Upper lobe of right lung (tissue), 1 donor: ENCODE data around the gene OPCML. TPM values are rescaled to one million over a fixed set of nuclear protein-coding genes. Genes with fewer than 3 reads are reported as not detected.

ENCODE experiments used
- ATAC-seq: fragments of 200-7000 bp; cut with Tn5 transposase; one replicate; pipeline ENCODE4 v1.9.1; 2020; ENCODE audit warnings: mild to moderate bottlenecking, moderate library complexity
- DNase-seq: peaks from one replicate; pipeline ENCODE4 v3.0.0-alpha.2; 2020
- H3K27ac ChIP-seq: fragments of 200-600 bp; one replicate; pipeline ENCODE4 v1.8.0; 2022
- H3K27me3 ChIP-seq: fragments of 200-600 bp; one replicate; pipeline ENCODE4 v1.8.0; 2022; ENCODE audit warnings: mild to moderate bottlenecking
- H3K36me3 ChIP-seq: fragments of 200-600 bp; one replicate; pipeline ENCODE4 v1.8.0; 2022
- H3K4me1 ChIP-seq: fragments of 200-600 bp; one replicate; pipeline ENCODE4 v1.8.0; 2022
- H3K4me3 ChIP-seq: fragments of 200-600 bp; one replicate; pipeline ENCODE4 v1.8.0; 2022; ENCODE audit warnings: mild to moderate bottlenecking
- H3K9me3 ChIP-seq: fragments of 200-600 bp; one replicate; pipeline ENCODE4 v1.8.0; 2022
- intact Hi-C: fragments of 100-400 bp; cut with DNase I; formaldehyde crosslinking; loops from one replicate; pipeline ENCODE4 v1.11.0; 2022
- total RNA-seq: library from RNA; stranded (reverse); fragmentation: NEBNext Ultra II Directional; extraction: Animal tissue kit (Norgen Biotek cat#: 25700); gene quantifications from one replicate; pipeline ENCODE4 v1.2.1, GENCODE V29; 2021
- TF ChIP-seq, protein P1 (sequence below): fragments of 200-600 bp; IDR thresholded peaks from one replicate; pipeline ENCODE4 v1.8.0; 2022; ENCODE audit warnings: antibody characterized with exemption
- donor health status: DM: no; HTN: yes; CAD: no; lungs with severe emphysema.

The OPCML gene
- total RNA-seq, 1 donor from 2014 or later: not detected

DNA sequence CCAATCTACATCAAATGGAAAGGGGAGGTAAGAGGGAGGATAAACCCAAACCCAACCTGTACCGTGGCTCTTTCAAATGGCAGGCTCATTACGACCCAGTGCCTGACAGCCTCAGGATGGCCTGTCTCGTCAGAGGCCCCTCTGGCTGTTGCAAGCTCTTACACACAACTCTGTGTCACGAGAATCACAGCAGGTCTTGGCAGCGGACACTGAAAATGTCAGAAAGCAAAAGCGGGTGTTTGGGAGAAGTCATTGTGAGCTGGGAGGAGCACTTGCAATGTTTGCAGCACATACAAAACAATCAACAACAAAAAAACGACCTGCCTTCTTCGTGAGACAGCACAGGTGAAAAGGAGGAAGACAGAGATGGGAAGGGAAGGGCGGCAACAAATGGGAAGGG lies 248.1 kb downstream of the OPCML start:
- no peaks in the 10 kb centered on the region for H3K4me1 ChIP-seq
- intact Hi-C loops: no loop called here
- no peak overlapping the region for H3K4me3 ChIP-seq
- H3K36me3 ChIP-seq: no peaks in the 10 kb centered on the region
- H3K9me3 ChIP-seq: no peaks in the 10 kb centered on the region
- no peak overlapping the region for H3K27ac ChIP-seq
- TF ChIP-seq, protein P1, sequence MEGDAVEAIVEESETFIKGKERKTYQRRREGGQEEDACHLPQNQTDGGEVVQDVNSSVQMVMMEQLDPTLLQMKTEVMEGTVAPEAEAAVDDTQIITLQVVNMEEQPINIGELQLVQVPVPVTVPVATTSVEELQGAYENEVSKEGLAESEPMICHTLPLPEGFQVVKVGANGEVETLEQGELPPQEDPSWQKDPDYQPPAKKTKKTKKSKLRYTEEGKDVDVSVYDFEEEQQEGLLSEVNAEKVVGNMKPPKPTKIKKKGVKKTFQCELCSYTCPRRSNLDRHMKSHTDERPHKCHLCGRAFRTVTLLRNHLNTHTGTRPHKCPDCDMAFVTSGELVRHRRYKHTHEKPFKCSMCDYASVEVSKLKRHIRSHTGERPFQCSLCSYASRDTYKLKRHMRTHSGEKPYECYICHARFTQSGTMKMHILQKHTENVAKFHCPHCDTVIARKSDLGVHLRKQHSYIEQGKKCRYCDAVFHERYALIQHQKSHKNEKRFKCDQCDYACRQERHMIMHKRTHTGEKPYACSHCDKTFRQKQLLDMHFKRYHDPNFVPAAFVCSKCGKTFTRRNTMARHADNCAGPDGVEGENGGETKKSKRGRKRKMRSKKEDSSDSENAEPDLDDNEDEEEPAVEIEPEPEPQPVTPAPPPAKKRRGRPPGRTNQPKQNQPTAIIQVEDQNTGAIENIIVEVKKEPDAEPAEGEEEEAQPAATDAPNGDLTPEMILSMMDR: no peak
- ATAC-seq (no peak), DNase-seq (no peak)
- H3K27me3 ChIP-seq: no peaks in the 10 kb centered on the region

DNA sequence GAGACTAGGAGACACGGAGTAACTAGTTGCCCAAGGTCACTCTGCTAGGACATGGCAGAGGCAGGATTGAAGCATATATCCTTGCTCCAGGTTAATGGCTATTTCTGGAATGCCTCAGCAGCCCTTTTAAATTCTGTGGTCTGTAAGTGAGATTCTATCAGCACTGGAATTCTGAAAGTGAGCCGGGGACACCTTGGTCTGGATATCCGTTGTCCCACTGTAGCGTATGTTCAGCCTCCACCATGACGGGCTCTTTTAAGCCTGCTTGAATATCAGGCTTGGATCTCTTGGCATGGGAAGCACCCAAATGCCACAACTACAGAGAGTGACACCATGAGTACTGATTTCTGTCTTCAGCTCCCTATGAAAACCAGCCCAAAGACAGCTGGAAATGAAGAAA lies 254.4 kb downstream of the OPCML start:
- TF ChIP-seq, protein P1: no peak
- DNase-seq: no peak
- intact Hi-C loops: no loop called here
- H3K9me3 ChIP-seq: no peaks in the 10 kb centered on the region
- H3K27me3 ChIP-seq: no peaks in the 10 kb centered on the region
- no peak overlapping the region for H3K4me3 ChIP-seq
- no peak overlapping the region for H3K27ac ChIP-seq
- no peaks in the 10 kb centered on the region for H3K36me3 ChIP-seq
- ATAC-seq: no peak
- no peaks in the 10 kb centered on the region for H3K4me1 ChIP-seq

GRCh38 chr11:133271871-133272776 lies 260.2 kb downstream of the OPCML start:
- Histone ChIP-seq H3K27me3 (no peaks in the 10 kb centered on the region), H3K4me3 (no peak overlapping the region), H3K36me3 (no peaks in the 10 kb centered on the region), H3K27ac (no peak overlapping the region), H3K4me1 (no peaks in the 10 kb centered on the region), H3K9me3 (no peaks in the 10 kb centered on the region)
- no peak for ATAC-seq
- TF ChIP-seq, protein P1: no peak
- intact Hi-C loops: no loop called here
- no peak for DNase-seq

DNA sequence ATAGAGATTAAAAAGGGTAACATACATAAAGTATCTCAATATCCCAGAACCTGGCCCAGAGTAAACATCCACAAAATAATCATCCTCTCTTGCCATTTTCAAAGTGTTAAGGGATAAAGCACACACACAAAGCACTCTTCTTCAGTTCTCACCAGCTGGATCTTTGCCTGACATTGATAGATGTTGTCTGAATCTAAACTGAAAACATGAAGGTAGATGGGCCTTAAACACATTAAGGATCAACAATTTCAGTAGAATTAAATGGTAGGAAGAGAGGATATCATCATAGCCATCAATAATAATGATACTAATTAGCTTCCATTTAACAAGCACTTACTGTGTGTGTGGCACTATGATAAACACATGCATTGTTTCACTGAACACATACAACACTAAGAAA lies 261.1 kb downstream of the OPCML start:
- Histone ChIP-seq H3K9me3 (no peaks in the 10 kb centered on the region), H3K4me1 (no peaks in the 10 kb centered on the region), H3K27me3 (peaks cover 4% of the 10 kb centered on the region), H3K27ac (no peak overlapping the region), H3K4me3 (no peak overlapping the region), H3K36me3 (no peaks in the 10 kb centered on the region)
- intact Hi-C loops: no loop called here
- TF ChIP-seq, protein P1: no peak
- ATAC-seq: no peak
- DNase-seq: no peak

- ATAC-seq: no peak
- peaks cover 4% of the 10 kb centered on the region for H3K27me3 ChIP-seq
- no peak overlapping the region for H3K27ac ChIP-seq
- H3K4me3 ChIP-seq: no peak overlapping the region
- no peaks in the 10 kb centered on the region for H3K9me3 ChIP-seq
- intact Hi-C loops: no loop called here
- no peak for DNase-seq
- TF ChIP-seq, protein P1: no peak
- H3K36me3 ChIP-seq: no peaks in the 10 kb centered on the region
- no peaks in the 10 kb centered on the region for H3K4me1 ChIP-seq
These were observed 263.0 kb downstream of the OPCML start for GRCh38 chr11:133269267-133269666.
